ENCODE measurements around the gene POLD1.

Gene POLD1

DNA sequence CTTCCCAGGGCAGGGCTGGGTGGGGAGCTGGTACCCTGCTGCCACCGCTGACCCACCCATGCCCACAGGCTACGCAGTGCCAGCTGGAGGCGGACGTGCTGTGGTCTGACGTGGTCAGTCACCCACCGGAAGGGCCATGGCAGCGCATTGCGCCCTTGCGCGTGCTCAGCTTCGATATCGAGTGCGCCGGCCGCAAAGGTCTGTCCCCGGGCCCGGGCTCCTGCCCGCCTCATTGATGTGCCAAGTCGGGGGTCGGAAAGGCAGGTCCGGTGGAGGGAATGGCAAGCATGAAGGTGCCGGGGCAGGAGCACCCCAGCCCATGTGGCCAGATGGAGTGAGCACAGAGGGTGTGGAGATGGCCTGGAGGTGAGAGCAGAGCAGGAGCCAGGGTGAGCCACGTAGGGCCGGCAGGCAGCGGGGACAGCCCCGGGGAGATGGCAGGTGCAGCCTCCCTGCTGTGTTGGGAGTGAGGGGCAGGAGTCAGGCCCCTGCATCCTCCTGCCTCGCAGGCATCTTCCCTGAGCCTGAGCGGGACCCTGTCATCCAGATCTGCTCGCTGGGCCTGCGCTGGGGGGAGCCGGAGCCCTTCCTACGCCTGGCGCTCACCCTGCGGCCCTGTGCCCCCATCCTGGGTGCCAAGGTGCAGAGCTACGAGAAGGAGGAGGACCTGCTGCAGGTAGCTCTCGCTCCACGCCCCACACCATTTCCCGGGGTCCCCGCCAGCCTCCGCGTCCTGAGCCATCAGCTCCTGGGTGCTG lies 18.6 kb downstream of the POLD1 start:
- no peak for DNase-seq (ENCODE audit: extremely low read depth, insufficient read length)
- no peak overlapping the region for H3K4me3 ChIP-seq (replicated peaks; ENCODE audit: low read depth, low read length)
- peaks cover 25% of the 10 kb centered on the region for H3K36me3 ChIP-seq (ENCODE audit: control insufficient read depth, insufficient read depth, low read length)
- no peak for TF ChIP-seq CTCF (IDR thresholded peaks at IDR 0.05; ENCODE audit: insufficient read depth, low read length, poor library complexity, severe bottlenecking)
- H3K27me3 ChIP-seq (replicated peaks; ENCODE audit: control insufficient read depth, insufficient read depth, low read length), result no peaks in the 10 kb centered on the region

DNA sequence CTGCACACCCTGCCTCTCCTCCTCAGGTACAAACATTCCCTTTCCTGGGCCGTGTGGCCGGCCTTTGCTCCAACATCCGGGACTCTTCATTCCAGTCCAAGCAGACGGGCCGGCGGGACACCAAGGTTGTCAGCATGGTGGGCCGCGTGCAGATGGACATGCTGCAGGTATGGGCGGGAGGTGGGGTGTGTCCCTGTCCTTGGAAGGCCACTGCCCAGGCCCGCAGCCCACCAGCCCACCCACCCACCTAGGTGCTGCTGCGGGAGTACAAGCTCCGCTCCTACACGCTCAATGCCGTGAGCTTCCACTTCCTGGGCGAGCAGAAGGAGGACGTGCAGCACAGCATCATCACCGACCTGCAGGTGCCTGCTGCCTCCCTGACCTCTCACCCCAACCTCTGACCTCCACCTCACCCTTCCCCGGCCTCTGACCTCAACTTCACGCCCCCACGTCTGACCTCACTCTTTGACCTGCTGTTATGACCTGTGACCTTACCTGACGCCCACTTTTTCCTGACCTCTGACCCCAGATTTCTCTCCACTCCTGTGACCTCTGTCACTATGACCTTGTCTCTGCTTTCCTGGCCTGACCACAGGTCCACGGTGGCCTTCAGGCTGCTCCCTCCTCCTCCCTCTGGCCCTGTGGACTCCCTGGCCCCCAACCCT lies 22.1 kb downstream of the POLD1 start:
- Histone ChIP-seq H3K4me3 (replicated peaks; ENCODE audit: low read depth, low read length) (no peak overlapping the region), H3K36me3 (ENCODE audit: control insufficient read depth, insufficient read depth, low read length) (peaks cover 31% of the 10 kb centered on the region), H3K27me3 (replicated peaks; ENCODE audit: control insufficient read depth, insufficient read depth, low read length) (no peaks in the 10 kb centered on the region)
- TF ChIP-seq CTCF (IDR thresholded peaks at IDR 0.05; ENCODE audit: insufficient read depth, low read length, poor library complexity, severe bottlenecking), result no peak
- DNase-seq (ENCODE audit: extremely low read depth, insufficient read length), result no peak

GRCh38 chr19:50406829-50407228 lies 22.7 kb downstream of the POLD1 start:
- DNase-seq (ENCODE audit: extremely low read depth, insufficient read length), result no peak
- peaks cover 29% of the 10 kb centered on the region for H3K36me3 ChIP-seq (ENCODE audit: control insufficient read depth, insufficient read depth, low read length)
- H3K27me3 ChIP-seq (replicated peaks; ENCODE audit: control insufficient read depth, insufficient read depth, low read length), result no peaks in the 10 kb centered on the region
- TF ChIP-seq CTCF (IDR thresholded peaks at IDR 0.05; ENCODE audit: insufficient read depth, low read length, poor library complexity, severe bottlenecking), result no peak
- H3K4me3 ChIP-seq (replicated peaks; ENCODE audit: low read depth, low read length), result no peak overlapping the region

- H3K4me3 ChIP-seq (replicated peaks; ENCODE audit: low read depth, low read length), result no peak overlapping the region
- no peak for TF ChIP-seq CTCF (IDR thresholded peaks at IDR 0.05; ENCODE audit: insufficient read depth, low read length, poor library complexity, severe bottlenecking)
- H3K36me3 ChIP-seq (ENCODE audit: control insufficient read depth, insufficient read depth, low read length), result peaks cover 16% of the 10 kb centered on the region
- H3K27me3 ChIP-seq (replicated peaks; ENCODE audit: control insufficient read depth, insufficient read depth, low read length), result no peaks in the 10 kb centered on the region
- no peak for DNase-seq (ENCODE audit: extremely low read depth, insufficient read length)
Observed at GRCh38 chr19:50409347-50409746, 25.2 kb downstream of the POLD1 start.

DNA sequence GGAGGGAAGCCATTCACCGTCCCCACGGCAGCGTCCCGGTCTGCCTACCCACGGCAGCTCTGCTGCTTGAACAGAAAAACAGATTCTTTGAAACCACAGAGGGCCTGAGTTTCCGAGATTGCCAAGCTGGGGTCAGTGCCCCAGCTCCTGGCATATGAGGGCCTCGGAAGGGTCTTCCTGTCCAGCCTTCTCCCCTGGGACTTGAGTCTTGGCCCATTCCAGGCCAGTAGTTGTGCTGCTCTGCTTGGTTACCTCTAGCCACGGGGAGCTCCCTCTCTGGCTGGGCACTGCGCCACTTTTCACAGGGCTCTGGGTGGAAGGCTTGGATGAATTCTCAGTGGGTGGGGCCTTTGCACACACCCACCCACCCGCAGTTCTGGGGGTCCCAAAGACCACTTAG lies 26.0 kb downstream of the POLD1 start:
- H3K27me3 ChIP-seq (replicated peaks; ENCODE audit: control insufficient read depth, insufficient read depth, low read length), result no peaks in the 10 kb centered on the region
- no peak for TF ChIP-seq CTCF (IDR thresholded peaks at IDR 0.05; ENCODE audit: insufficient read depth, low read length, poor library complexity, severe bottlenecking)
- no peak overlapping the region for H3K4me3 ChIP-seq (replicated peaks; ENCODE audit: low read depth, low read length)
- peaks cover 16% of the 10 kb centered on the region for H3K36me3 ChIP-seq (ENCODE audit: control insufficient read depth, insufficient read depth, low read length)
- no peak for DNase-seq (ENCODE audit: extremely low read depth, insufficient read length)

All from GM06990 (cell line).